Upper lobe of left lung (tissue), 4 donors: ENCODE data around the gene SERPINA12.

Experiments used
- CTCF ChIP-seq, 6 experiments: fragments of 450-650 bp in 4 of 6; fragments of 200-600 bp in 2 of 6; sonication (generic) in 2 of 6; IDR thresholded peaks; one replicate each; pipeline ENCODE4 v1.5.1; 2016 to 2019; ENCODE audit warnings: antibody characterized with exemption in 6 of 6
- EP300 ChIP-seq, 4 donors: sonication (generic); formaldehyde crosslinking; IDR thresholded peaks; one replicate each; pipeline ENCODE4 v1.5.1; 2017; ENCODE audit warnings: antibody characterized with exemption in 4 of 4, control low read depth in 2 of 4
- POLR2AphosphoS5 ChIP-seq, 2 donors: sonication (generic); formaldehyde crosslinking; IDR thresholded peaks; one replicate each; pipeline ENCODE4 v1.5.1; 2017; ENCODE audit warnings: antibody characterized with exemption in 2 of 2

- no peak for TF ChIP-seq EP300 (IDR thresholded peaks at IDR 0.05)
- TF ChIP-seq POLR2AphosphoS5 (IDR thresholded peaks at IDR 0.05), result no peak
- TF ChIP-seq CTCF (IDR thresholded peaks at IDR 0.05), result no peak
Observed at GRCh38 chr14:94474581-94475031, 34.7 kb downstream of the SERPINA12 start.
